Measurements from ENCODE around the gene UTS2B.

GRCh38 chr3:191300422-191300821 is 29.9 kb downstream of the UTS2B start:
- TF ChIP-seq YY1 (IDR thresholded peaks at IDR 0.05; ENCODE audit: insufficient read depth, insufficient read length) (no peak), ZNF274 (IDR thresholded peaks at IDR 0.05; ENCODE audit: low read depth, low read length) (no peak), SUZ12 (IDR thresholded peaks at IDR 0.05; ENCODE audit: extremely low read depth, insufficient read depth, insufficient read length) (no peak)

Measured in NT2/D1 (cell line).